Breast epithelium (tissue), 3 donors: Measurements from ENCODE around the gene PEMT.

Experiments
- POLR2AphosphoS5 ChIP-seq, 3 donors: sonication (generic); formaldehyde crosslinking; IDR thresholded peaks; one replicate each; pipeline ENCODE4 v1.6.1; 2017; ENCODE audit warnings: antibody characterized with exemption in 3 of 3
- TF ChIP-seq, protein P1 (sequence below), 3 donors: fragments of 450-650 bp; IDR thresholded peaks; one replicate each; pipeline ENCODE4 v1.5.1; 2016 to 2017; ENCODE audit warnings: antibody characterized with exemption in 3 of 3, mild to moderate bottlenecking in 3 of 3, moderate library complexity in 3 of 3

DNA sequence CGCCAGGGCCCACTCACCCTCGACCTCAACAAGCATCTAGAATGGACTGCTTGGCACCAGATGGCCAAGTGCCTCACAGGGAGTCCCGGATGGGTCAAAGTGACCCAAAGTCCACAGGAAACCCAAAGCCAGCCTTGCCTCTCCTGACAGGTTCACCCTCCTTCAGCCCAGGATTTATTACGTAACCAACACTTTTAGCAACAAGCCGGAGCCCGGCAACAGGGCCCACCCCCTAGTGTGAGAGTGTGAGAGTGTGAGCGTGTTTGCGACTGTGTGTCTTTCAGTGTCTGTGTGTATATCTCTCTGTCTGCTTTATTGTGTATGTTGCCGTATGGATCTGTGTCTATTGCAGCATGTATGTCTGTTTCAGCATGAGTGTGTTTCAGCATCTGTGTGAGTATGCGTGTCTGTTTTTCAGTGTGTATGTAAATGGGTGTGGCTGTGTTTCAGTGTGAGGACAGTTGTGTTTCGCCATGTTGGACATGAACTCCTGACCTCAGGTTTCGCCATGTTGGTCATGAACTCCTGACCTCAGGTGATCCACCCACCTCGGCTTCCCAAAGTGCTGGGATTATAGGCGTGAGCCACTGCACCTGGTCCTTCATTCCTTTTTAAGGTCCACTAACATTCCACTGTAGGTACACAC lies 13.7 kb upstream of the PEMT start:
- TF ChIP-seq, protein P1, sequence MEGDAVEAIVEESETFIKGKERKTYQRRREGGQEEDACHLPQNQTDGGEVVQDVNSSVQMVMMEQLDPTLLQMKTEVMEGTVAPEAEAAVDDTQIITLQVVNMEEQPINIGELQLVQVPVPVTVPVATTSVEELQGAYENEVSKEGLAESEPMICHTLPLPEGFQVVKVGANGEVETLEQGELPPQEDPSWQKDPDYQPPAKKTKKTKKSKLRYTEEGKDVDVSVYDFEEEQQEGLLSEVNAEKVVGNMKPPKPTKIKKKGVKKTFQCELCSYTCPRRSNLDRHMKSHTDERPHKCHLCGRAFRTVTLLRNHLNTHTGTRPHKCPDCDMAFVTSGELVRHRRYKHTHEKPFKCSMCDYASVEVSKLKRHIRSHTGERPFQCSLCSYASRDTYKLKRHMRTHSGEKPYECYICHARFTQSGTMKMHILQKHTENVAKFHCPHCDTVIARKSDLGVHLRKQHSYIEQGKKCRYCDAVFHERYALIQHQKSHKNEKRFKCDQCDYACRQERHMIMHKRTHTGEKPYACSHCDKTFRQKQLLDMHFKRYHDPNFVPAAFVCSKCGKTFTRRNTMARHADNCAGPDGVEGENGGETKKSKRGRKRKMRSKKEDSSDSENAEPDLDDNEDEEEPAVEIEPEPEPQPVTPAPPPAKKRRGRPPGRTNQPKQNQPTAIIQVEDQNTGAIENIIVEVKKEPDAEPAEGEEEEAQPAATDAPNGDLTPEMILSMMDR (IDR thresholded peaks at IDR 0.05), result no peak
- no peak for TF ChIP-seq POLR2AphosphoS5 (IDR thresholded peaks at IDR 0.05)
